ENCODE data around the gene LRRK1.

The LRRK1 gene

DNA sequence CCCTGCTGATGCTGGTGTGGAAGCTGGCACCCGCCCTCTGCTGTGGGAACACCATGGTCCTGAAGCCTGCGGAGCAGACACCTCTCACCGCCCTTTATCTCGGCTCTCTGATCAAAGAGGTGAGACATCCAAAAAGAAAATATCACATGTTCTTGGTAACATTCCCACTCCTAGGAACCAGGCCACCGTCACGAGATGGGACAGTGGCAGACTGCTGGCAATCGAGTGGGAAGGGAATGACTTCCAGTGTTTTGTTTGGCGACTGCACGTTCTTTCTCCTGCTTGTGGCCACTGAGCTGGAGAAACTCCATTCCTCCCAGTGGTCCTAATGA, 25.2 kb upstream of the LRRK1 start:
- Histone ChIP-seq H4K20me1 (ENCODE audit: insufficient read depth, low read length) (no peaks in the 10 kb centered on the region), H2AFZ (ENCODE audit: low read length) (no peak overlapping the region), H3K27me3 (ENCODE audit: insufficient read depth, low read length) (no peaks in the 10 kb centered on the region; the same call in 1 of the 2 replicates), H3K4me3 (ENCODE audit: low read depth, low read length, poor library complexity, severe bottlenecking) (no peak overlapping the region), H3K9me2 (ENCODE audit: low read depth, low read length) (no peaks in the 10 kb centered on the region), H3K9ac (ENCODE audit: low read length) (no peak overlapping the region), H3F3A (ENCODE audit: insufficient read depth, low read length) (no peaks in the 10 kb centered on the region), H3K4me1 (ENCODE audit: insufficient read depth, low read length, severe bottlenecking) (no peaks in the 10 kb centered on the region), H3K79me2 (ENCODE audit: insufficient read depth, low read length) (no peaks in the 10 kb centered on the region), H3K27ac (ENCODE audit: low read depth, low read length, poor library complexity, severe bottlenecking) (no peak overlapping the region), H3K4me2 (ENCODE audit: low read length) (no peak overlapping the region), H3K9me3 (ENCODE audit: low read length) (no peaks in the 10 kb centered on the region), H3K36me3 (ENCODE audit: insufficient read depth, low read length) (no peaks in the 10 kb centered on the region)
- no peak for TF ChIP-seq EZH2 (IDR thresholded peaks at IDR 0.05; ENCODE audit: borderline replicate concordance, low read length)
- TF ChIP-seq, protein P1, sequence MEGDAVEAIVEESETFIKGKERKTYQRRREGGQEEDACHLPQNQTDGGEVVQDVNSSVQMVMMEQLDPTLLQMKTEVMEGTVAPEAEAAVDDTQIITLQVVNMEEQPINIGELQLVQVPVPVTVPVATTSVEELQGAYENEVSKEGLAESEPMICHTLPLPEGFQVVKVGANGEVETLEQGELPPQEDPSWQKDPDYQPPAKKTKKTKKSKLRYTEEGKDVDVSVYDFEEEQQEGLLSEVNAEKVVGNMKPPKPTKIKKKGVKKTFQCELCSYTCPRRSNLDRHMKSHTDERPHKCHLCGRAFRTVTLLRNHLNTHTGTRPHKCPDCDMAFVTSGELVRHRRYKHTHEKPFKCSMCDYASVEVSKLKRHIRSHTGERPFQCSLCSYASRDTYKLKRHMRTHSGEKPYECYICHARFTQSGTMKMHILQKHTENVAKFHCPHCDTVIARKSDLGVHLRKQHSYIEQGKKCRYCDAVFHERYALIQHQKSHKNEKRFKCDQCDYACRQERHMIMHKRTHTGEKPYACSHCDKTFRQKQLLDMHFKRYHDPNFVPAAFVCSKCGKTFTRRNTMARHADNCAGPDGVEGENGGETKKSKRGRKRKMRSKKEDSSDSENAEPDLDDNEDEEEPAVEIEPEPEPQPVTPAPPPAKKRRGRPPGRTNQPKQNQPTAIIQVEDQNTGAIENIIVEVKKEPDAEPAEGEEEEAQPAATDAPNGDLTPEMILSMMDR (IDR thresholded peaks at IDR 0.05; ENCODE audit: low read length) = no peak

DNA sequence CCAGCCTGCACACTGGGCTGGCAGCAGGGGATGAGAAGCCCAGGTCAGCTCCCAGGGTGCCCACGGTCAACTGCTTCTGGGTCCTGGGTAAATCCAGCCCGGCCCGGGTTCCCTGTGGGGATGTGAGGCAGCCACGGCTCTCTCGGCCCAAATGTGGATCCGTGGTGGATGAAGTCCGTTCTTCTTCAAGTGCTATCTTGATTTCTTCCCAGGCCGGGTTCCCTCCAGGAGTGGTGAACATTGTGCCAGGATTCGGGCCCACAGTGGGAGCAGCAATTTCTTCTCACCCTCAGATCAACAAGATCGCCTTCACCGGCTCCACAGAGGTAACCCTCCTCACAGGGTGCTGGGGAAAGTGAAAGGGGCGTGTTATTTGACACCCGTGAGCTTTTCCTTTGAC, 23.4 kb upstream of the LRRK1 start:
- no peak overlapping the region for H3K4me3 ChIP-seq (ENCODE audit: low read depth, low read length, poor library complexity, severe bottlenecking)
- no peak for TF ChIP-seq EZH2 (IDR thresholded peaks at IDR 0.05; ENCODE audit: borderline replicate concordance, low read length)
- H2AFZ ChIP-seq (ENCODE audit: low read length) = no peak overlapping the region
- H3F3A ChIP-seq (ENCODE audit: insufficient read depth, low read length) = no peaks in the 10 kb centered on the region
- H3K9me3 ChIP-seq (ENCODE audit: low read length) = no peaks in the 10 kb centered on the region
- no peak overlapping the region for H3K27ac ChIP-seq (ENCODE audit: low read depth, low read length, poor library complexity, severe bottlenecking)
- no peaks in the 10 kb centered on the region for H3K9me2 ChIP-seq (ENCODE audit: low read depth, low read length)
- no peaks in the 10 kb centered on the region for H3K36me3 ChIP-seq (ENCODE audit: insufficient read depth, low read length)
- no peaks in the 10 kb centered on the region for H3K4me1 ChIP-seq (ENCODE audit: insufficient read depth, low read length, severe bottlenecking)
- no peak overlapping the region for H3K4me2 ChIP-seq (ENCODE audit: low read length)
- H3K9ac ChIP-seq (ENCODE audit: low read length) = no peak overlapping the region
- no peaks in the 10 kb centered on the region for H3K79me2 ChIP-seq (ENCODE audit: insufficient read depth, low read length)
- no peaks in the 10 kb centered on the region for H4K20me1 ChIP-seq (ENCODE audit: insufficient read depth, low read length)
- no peaks in the 10 kb centered on the region; the same call in 1 of the 2 replicates for H3K27me3 ChIP-seq (ENCODE audit: insufficient read depth, low read length)

DNA sequence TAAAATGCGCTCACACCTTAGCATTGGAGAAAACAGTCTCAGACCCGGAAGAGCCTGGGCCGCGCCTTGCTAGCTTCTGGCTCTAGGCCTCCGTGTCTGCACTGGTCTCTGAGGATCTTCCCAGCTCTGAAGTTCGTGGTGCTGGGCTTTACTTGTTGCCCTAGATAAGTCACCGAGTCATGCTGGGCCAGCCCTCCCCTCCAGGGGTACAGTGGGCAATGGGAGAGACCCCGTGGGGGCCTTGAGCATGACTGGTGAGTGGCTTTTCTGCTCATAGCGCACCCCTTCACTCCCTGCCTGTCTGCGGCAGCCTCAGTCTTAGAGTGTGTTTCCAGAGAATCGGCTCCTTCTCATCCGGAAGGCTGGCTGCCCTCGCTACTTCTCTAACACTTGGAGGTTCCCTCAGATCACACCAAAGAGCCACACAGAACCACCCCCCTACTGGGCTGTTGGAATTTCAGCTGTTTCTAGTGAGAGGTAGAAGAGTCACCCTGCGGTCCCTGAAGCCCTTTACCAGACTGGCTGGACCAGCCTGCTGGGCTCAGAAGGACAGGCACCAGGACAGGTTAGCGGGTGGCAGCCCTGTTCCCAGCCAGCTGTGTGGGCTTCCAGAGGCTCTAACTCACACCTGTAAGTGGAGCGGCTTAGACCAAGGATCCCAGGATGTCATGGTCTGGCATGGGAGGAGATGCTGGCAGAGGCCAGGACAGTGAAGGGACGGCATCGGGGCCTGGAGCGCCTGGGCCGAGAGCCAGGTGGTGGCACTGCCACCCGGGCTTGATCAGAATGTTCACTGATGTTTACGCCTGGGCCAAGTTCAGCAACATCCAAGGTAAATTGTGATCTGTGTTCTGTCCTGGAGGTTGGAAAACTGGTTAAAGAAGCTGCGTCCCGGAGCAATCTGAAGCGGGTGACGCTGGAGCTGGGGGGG, 21.7 kb upstream of the LRRK1 start:
- Histone ChIP-seq H3F3A (ENCODE audit: insufficient read depth, low read length) (no peaks in the 10 kb centered on the region), H4K20me1 (ENCODE audit: insufficient read depth, low read length) (no peaks in the 10 kb centered on the region), H3K36me3 (ENCODE audit: insufficient read depth, low read length) (no peaks in the 10 kb centered on the region), H3K4me1 (ENCODE audit: insufficient read depth, low read length, severe bottlenecking) (peaks cover 4% of the 10 kb centered on the region), H3K27ac (ENCODE audit: low read depth, low read length, poor library complexity, severe bottlenecking) (no peak overlapping the region), H3K27me3 (ENCODE audit: insufficient read depth, low read length) (no peaks in the 10 kb centered on the region), H2AFZ (ENCODE audit: low read length) (no peak overlapping the region), H3K4me2 (ENCODE audit: low read length) (no peak overlapping the region), H3K9me2 (ENCODE audit: low read depth, low read length) (no peaks in the 10 kb centered on the region), H3K79me2 (ENCODE audit: insufficient read depth, low read length) (no peaks in the 10 kb centered on the region), H3K4me3 (ENCODE audit: low read depth, low read length, poor library complexity, severe bottlenecking) (no peak overlapping the region), H3K9me3 (ENCODE audit: low read length) (no peaks in the 10 kb centered on the region), H3K9ac (ENCODE audit: low read length) (no peak overlapping the region)
- TF ChIP-seq, protein P1 (IDR thresholded peaks at IDR 0.05; ENCODE audit: low read length) = no peak
- no peak for TF ChIP-seq EZH2 (IDR thresholded peaks at IDR 0.05; ENCODE audit: borderline replicate concordance, low read length)

DNA sequence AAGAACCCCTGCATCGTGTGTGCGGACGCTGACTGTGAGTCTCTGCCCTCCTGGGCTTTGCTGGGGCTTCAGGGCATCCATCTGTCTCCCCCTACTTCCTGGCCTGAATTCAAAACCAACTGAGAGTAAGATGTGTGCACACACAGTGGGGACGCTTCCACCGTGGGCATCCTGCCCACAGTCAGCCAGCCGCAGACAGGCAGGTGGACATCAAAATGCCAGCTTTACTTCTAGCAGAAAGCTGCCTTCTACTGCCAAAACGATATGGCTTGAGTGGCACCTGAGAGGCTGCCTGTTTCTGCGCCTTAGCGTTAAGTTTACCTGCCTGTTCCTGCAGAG, 21.0 kb upstream of the LRRK1 start:
- TF ChIP-seq EZH2 (IDR thresholded peaks at IDR 0.05; ENCODE audit: borderline replicate concordance, low read length) = no peak
- TF ChIP-seq, protein P1 (IDR thresholded peaks at IDR 0.05; ENCODE audit: low read length) = no peak
- no peaks in the 10 kb centered on the region for H3K79me2 ChIP-seq (ENCODE audit: insufficient read depth, low read length)
- no peak overlapping the region for H2AFZ ChIP-seq (ENCODE audit: low read length)
- no peaks in the 10 kb centered on the region for H3K27me3 ChIP-seq (ENCODE audit: insufficient read depth, low read length)
- H3F3A ChIP-seq (ENCODE audit: insufficient read depth, low read length) = no peaks in the 10 kb centered on the region
- H4K20me1 ChIP-seq (ENCODE audit: insufficient read depth, low read length) = no peaks in the 10 kb centered on the region
- no peak overlapping the region for H3K4me3 ChIP-seq (ENCODE audit: low read depth, low read length, poor library complexity, severe bottlenecking)
- peaks cover 10% of the 10 kb centered on the region for H3K4me1 ChIP-seq (ENCODE audit: insufficient read depth, low read length, severe bottlenecking)
- H3K27ac ChIP-seq (ENCODE audit: low read depth, low read length, poor library complexity, severe bottlenecking) = no peak overlapping the region
- H3K9ac ChIP-seq (ENCODE audit: low read length) = no peak overlapping the region
- no peaks in the 10 kb centered on the region for H3K36me3 ChIP-seq (ENCODE audit: insufficient read depth, low read length)
- no peaks in the 10 kb centered on the region for H3K9me2 ChIP-seq (ENCODE audit: low read depth, low read length)
- H3K9me3 ChIP-seq (ENCODE audit: low read length) = no peaks in the 10 kb centered on the region
- no peak overlapping the region for H3K4me2 ChIP-seq (ENCODE audit: low read length)
